Vagina (tissue), 2 donors: Measurements from ENCODE around the gene PTPRN2. TPM values are rescaled to one million over a fixed set of nuclear protein-coding genes. Genes with fewer than 3 reads are reported as not detected.
"Not testable (repeated sequence)": the region's sequence is repeated elsewhere in the genome, so short reads cannot be mapped to it uniquely, and the experiment has no call there.

Experiments used
- DNase-seq, 2 donors: peaks; one replicate each; pipeline ENCODE4 v3.0.0-alpha.2; 2017; ENCODE audit errors: extremely low spot score in 2 of 2
- H3K27ac ChIP-seq: fragments of 200-600 bp; sonication (generic); one replicate; pipeline ENCODE4 v1.5.1; 2019
- H3K27me3 ChIP-seq: fragments of 200-600 bp; sonication (generic); one replicate; pipeline ENCODE4 v1.5.1; 2019
- H3K36me3 ChIP-seq, 2 donors: fragments of 200-600 bp; sonication (generic); one replicate each; pipeline ENCODE4 v1.5.1; 2017 to 2019
- H3K4me1 ChIP-seq: fragments of 200-600 bp; sonication (generic); one replicate; pipeline ENCODE4 v1.5.1; 2019
- H3K4me3 ChIP-seq, 2 donors: fragments of 200-600 bp; sonication (generic); 1 replicate in 1 of 2; 2 replicates in 1 of 2; pipeline ENCODE4 v1.5.1; 2016 to 2019
- H3K9me3 ChIP-seq: fragments of 200-600 bp; sonication (generic); one replicate; pipeline ENCODE4 v1.5.1; 2019
- POLR2A ChIP-seq, 2 donors: fragments of 450-650 bp; IDR thresholded peaks; one replicate each; pipeline ENCODE4 v1.6.1; 2017; ENCODE audit warnings: antibody characterized with exemption in 2 of 2, mild to moderate bottlenecking in 2 of 2, moderate library complexity in 2 of 2
- POLR2AphosphoS5 ChIP-seq, 2 donors: sonication (generic); formaldehyde crosslinking; IDR thresholded peaks; one replicate each; pipeline ENCODE4 v1.9.0; 2017; ENCODE audit warnings: antibody characterized with exemption in 2 of 2, mild to moderate bottlenecking in 2 of 2, low read depth in 1 of 2; ENCODE audit not compliant: insufficient read depth in 1 of 2
- intact Hi-C: fragments of 100-400 bp; cut with DNase I; formaldehyde crosslinking; loops from one replicate; pipeline ENCODE4 v1.15.1; 2023
- total RNA-seq: library from RNA; depleted of rRNA; stranded (reverse); fragments of >200 nt; gene quantifications from one replicate; pipeline ENCODE4 v1.2.3, GENCODE V29; 2016
- TF ChIP-seq, protein P1 (sequence below), 3 experiments: fragments of 450-650 bp in 2 of 3; fragments of 200-600 bp in 1 of 3; sonication (generic) in 1 of 3; IDR thresholded peaks; one replicate each; pipeline ENCODE4 v1.5.1; 2017 to 2019; ENCODE audit warnings: antibody characterized with exemption in 3 of 3, mild to moderate bottlenecking in 2 of 3, moderate library complexity in 2 of 3

PTPRN2 gene
- total RNA-seq, 1 donor from 2014 or later = 7.4 TPM

DNA sequence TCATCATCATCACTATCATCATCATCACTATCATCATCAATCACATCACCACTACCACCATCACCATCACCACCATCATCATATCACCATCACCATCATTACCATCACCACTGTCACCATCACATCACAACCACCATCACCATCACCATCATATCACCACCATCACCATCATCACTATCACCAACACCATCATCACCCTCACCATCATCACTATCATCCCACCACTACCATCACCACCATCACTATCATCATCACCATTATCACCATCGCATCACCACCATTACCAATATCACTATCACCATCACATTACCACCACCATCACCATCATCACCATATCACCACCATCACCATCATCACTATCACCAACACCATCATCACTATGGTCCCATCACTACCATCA is 539.1 kb downstream of the PTPRN2 start:
- intact Hi-C loops = no loop called here

DNA sequence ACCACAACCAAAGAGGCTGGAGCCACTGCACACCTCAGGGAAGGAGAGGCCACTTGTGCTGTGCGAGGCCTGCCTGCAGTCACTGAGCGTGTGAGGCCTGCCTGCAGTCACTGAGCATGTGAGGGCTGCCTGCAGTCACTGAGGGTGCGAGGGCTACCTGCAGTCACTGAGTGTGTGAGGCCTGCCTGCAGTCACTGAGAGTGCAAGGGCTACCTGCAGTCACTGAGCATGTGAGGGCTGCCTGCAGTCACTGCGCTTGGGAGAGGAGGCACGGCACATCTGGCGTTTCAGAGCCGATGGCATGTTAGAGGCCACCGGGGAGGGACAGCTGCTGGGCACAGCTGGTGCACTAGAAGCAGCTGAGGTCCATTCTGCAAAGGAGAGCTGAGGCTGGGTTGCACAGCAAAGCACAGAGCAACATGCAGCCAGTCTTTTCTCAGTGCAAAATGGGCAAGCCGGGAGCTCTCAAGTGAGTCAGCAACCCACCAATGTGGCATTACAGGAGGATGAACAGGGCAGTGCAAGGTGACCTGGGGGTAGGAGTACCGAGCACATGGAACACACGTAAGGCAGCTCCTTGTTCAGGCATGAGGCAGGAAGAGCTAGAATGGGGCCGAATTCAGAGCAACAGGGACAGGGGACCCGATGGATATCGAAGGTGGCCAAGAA is 540.1 kb downstream of the PTPRN2 start:
- Histone ChIP-seq H3K36me3 (no peaks in the 10 kb centered on the region), H3K4me3 (no peak overlapping the region), H3K27ac (no peak overlapping the region), H3K9me3 (no peaks in the 10 kb centered on the region), H3K4me1 (no peaks in the 10 kb centered on the region), H3K27me3 (no peaks in the 10 kb centered on the region)
- intact Hi-C loops = no loop called here
- no peak for DNase-seq
- TF ChIP-seq POLR2AphosphoS5 (IDR thresholded peaks at IDR 0.05; ENCODE audit: insufficient read depth in 1 of 2, low read depth in 1 of 2) (no peak), POLR2A (IDR thresholded peaks at IDR 0.05) (no peak)
- TF ChIP-seq, protein P1, sequence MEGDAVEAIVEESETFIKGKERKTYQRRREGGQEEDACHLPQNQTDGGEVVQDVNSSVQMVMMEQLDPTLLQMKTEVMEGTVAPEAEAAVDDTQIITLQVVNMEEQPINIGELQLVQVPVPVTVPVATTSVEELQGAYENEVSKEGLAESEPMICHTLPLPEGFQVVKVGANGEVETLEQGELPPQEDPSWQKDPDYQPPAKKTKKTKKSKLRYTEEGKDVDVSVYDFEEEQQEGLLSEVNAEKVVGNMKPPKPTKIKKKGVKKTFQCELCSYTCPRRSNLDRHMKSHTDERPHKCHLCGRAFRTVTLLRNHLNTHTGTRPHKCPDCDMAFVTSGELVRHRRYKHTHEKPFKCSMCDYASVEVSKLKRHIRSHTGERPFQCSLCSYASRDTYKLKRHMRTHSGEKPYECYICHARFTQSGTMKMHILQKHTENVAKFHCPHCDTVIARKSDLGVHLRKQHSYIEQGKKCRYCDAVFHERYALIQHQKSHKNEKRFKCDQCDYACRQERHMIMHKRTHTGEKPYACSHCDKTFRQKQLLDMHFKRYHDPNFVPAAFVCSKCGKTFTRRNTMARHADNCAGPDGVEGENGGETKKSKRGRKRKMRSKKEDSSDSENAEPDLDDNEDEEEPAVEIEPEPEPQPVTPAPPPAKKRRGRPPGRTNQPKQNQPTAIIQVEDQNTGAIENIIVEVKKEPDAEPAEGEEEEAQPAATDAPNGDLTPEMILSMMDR (IDR thresholded peaks at IDR 0.05) = no peak

More for the DNA sequence above, 539.1 kb downstream of the PTPRN2 start:
- H3K4me1 ChIP-seq = no peaks in the 10 kb centered on the region
- no peaks in the 10 kb centered on the region for H3K9me3 ChIP-seq
- TF ChIP-seq, protein P1 (IDR thresholded peaks at IDR 0.05) = no peak
- TF ChIP-seq POLR2AphosphoS5 (IDR thresholded peaks at IDR 0.05; ENCODE audit: insufficient read depth in 1 of 2, low read depth in 1 of 2) = no peak
- no peak for TF ChIP-seq POLR2A (IDR thresholded peaks at IDR 0.05)
- H3K27me3 ChIP-seq = no peaks in the 10 kb centered on the region
- no peak for DNase-seq
- no peak overlapping the region for H3K27ac ChIP-seq
- H3K36me3 ChIP-seq = no peaks in the 10 kb centered on the region
- no peak overlapping the region for H3K4me3 ChIP-seq

GRCh38 chr7:158046246-158046645 is 541.4 kb downstream of the PTPRN2 start:
- H3K4me3 ChIP-seq, H3K9me3 ChIP-seq, H3K27ac ChIP-seq, intact Hi-C loops, H3K27me3 ChIP-seq, H3K36me3 ChIP-seq, DNase-seq, H3K4me1 ChIP-seq: not testable (repeated sequence)

DNA sequence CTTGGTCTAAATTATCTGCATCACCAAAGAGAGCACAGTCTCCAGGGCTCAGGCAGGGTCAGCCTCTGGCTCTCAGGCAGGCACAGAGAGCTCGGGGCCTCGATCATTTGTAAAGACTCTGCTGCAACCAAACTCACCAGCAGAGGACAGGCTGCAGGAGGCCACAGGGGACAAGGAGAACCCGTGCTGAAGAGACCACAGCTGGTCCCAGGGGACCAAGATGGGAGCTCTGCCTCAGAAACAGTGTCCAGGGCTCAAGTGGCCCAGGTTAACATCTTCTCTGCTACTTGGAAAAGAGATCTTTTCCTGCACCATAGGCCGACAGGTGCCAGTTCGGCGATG is 543.2 kb downstream of the PTPRN2 start:
- Histone ChIP-seq H3K36me3 (no peaks in the 10 kb centered on the region), H3K27me3 (no peaks in the 10 kb centered on the region), H3K27ac (no peak overlapping the region), H3K4me1 (no peaks in the 10 kb centered on the region), H3K9me3 (no peaks in the 10 kb centered on the region), H3K4me3 (no peak overlapping the region)
- no peak for DNase-seq
- intact Hi-C loops = no loop called here
- TF ChIP-seq POLR2A (IDR thresholded peaks at IDR 0.05) (no peak), POLR2AphosphoS5 (IDR thresholded peaks at IDR 0.05; ENCODE audit: insufficient read depth in 1 of 2, low read depth in 1 of 2) (no peak)
- TF ChIP-seq, protein P1 (IDR thresholded peaks at IDR 0.05) = no peak

GRCh38 chr7:158043551-158044481 is 543.8 kb downstream of the PTPRN2 start:
- no peak overlapping the region for H3K27ac ChIP-seq
- DNase-seq = no peak

More at GRCh38 chr7:158043551-158044481, 543.8 kb downstream of the PTPRN2 start:
- Histone ChIP-seq H3K27me3 (no peaks in the 10 kb centered on the region), H3K4me1 (no peaks in the 10 kb centered on the region), H3K36me3 (no peaks in the 10 kb centered on the region), H3K9me3 (no peaks in the 10 kb centered on the region), H3K4me3 (no peak overlapping the region)
- intact Hi-C loops = no loop called here
- TF ChIP-seq POLR2AphosphoS5 (IDR thresholded peaks at IDR 0.05; ENCODE audit: insufficient read depth in 1 of 2, low read depth in 1 of 2) (no peak), POLR2A (IDR thresholded peaks at IDR 0.05) (no peak)
- TF ChIP-seq, protein P1 (IDR thresholded peaks at IDR 0.05) = no peak
